Spinal cord (tissue), 10 donors: Measurements from ENCODE around the gene SLCO4A1. TPM values are rescaled to one million over a fixed set of nuclear protein-coding genes. Genes with fewer than 3 reads are reported as not detected.
A peak's percentile ranks its signal among the peaks of the same experiment; 100 is the strongest.

Experiments used
- DNase-seq, 6 donors: peaks; one replicate each; pipeline versions ENCODE4 v3.0.0 to v3.0.0-alpha.2; 2013 to 2015; ENCODE audit warnings: low spot score in 6 of 6, low read depth in 4 of 6
- H3K27ac ChIP-seq: one replicate; pipeline ENCODE4 v1.5.1; 2013; ENCODE audit warnings: low read depth, low read length, control low read depth
- H3K27me3 ChIP-seq: one replicate; pipeline ENCODE4 v1.6.1; 2013; ENCODE audit warnings: low read length; ENCODE audit not compliant: control insufficient read depth, insufficient read depth
- H3K36me3 ChIP-seq: one replicate; pipeline ENCODE4 v1.6.1; 2013; ENCODE audit warnings: low read length; ENCODE audit not compliant: control insufficient read depth, insufficient read depth
- H3K4me1 ChIP-seq: one replicate; pipeline ENCODE4 v1.6.1; 2013; ENCODE audit warnings: low read length; ENCODE audit not compliant: control insufficient read depth, insufficient read depth
- H3K4me3 ChIP-seq: one replicate; pipeline ENCODE4 v1.5.1; 2013; ENCODE audit warnings: low read depth, low read length, control low read depth
- H3K9me3 ChIP-seq: one replicate; pipeline ENCODE4 v1.6.1; 2013; ENCODE audit warnings: low read length; ENCODE audit not compliant: control insufficient read depth, insufficient read depth
- WGBS: methylation state at CpG from one replicate; pipeline ENCODE4 v1.1.5; 2013; ENCODE audit warnings: missing lambda C conversion rate; ENCODE audit not compliant: insufficient coverage; 5-methylcytosine and 5-hydroxymethylcytosine counted together
- polyA plus RNA-seq, 2 donors: library from polyadenylated mRNA; unstranded; fragments of 120-200 nt; gene quantifications; one replicate each; pipeline ENCODE4 v1.2.1, GENCODE V29; 2013; ENCODE audit not compliant: insufficient read length in 2 of 2
- total RNA-seq, 2 donors: library from RNA; depleted of rRNA in 1 of 2; stranded (reverse); fragments of 120-200 nt in 1 of 2; fragments of >200 nt in 1 of 2; gene quantifications; one replicate each; pipeline versions ENCODE4 v1.2.3 to v1.2.4, GENCODE V29; 2013 to 2014
- donor health status: healthy.

The SLCO4A1 gene
- total and polyA plus RNA-seq, 4 donors, result 2.3 to 12.1 (median 5.8) TPM

- peaks cover 31% of the 10 kb centered on the region for H3K36me3 ChIP-seq
- H3K4me1 ChIP-seq, result peaks cover 41% of the 10 kb centered on the region
- H3K27ac ChIP-seq, result no peak overlapping the region
- no peak overlapping the region for H3K4me3 ChIP-seq
- H3K9me3 ChIP-seq, result no peaks in the 10 kb centered on the region
- DNase-seq, result no peak
- H3K27me3 ChIP-seq, result peaks cover 2% of the 10 kb centered on the region
- 88% methylated on average over 6 of the region's 6 CpGs for WGBS
These were observed 6.8 kb downstream of the SLCO4A1 start for GRCh38 chr20:62649140-62649539.

GRCh38 chr20:62650551-62651284 lies 8.4 kb downstream of the SLCO4A1 start:
- peaks cover 36% of the 10 kb centered on the region for H3K4me1 ChIP-seq
- H3K4me3 ChIP-seq, result no peak overlapping the region
- no peaks in the 10 kb centered on the region for H3K9me3 ChIP-seq
- WGBS, result 89% methylated on average over 23 of the region's 24 CpGs
- no peak for DNase-seq
- no peak overlapping the region for H3K27ac ChIP-seq
- no peaks in the 10 kb centered on the region for H3K27me3 ChIP-seq
- H3K36me3 ChIP-seq, result peaks cover 35% of the 10 kb centered on the region

GRCh38 chr20:62651285-62652021 lies 9.2 kb downstream of the SLCO4A1 start:
- no peaks in the 10 kb centered on the region for H3K27me3 ChIP-seq
- H3K36me3 ChIP-seq, result peaks cover 40% of the 10 kb centered on the region
- peak overlapping the region; percentile 64 for H3K27ac ChIP-seq
- H3K4me1 ChIP-seq, result peaks cover 38% of the 10 kb centered on the region
- no peak overlapping the region for H3K4me3 ChIP-seq
- 52% methylated on average over 13 of the region's 24 CpGs for WGBS
- peak in 2 of 6 donors; percentile 44 to 73 for DNase-seq
- no peaks in the 10 kb centered on the region for H3K9me3 ChIP-seq

GRCh38 chr20:62652041-62652893 lies 10.0 kb downstream of the SLCO4A1 start:
- peak in 2 of 6 donors; percentile 28 to 87 for DNase-seq
- 38% methylated on average over 32 of the region's 44 CpGs for WGBS
- Histone ChIP-seq H3K27me3 (no peaks in the 10 kb centered on the region), H3K27ac (peak overlapping the region; percentile 88), H3K4me3 (no peak overlapping the region), H3K9me3 (no peaks in the 10 kb centered on the region), H3K4me1 (peaks cover 42% of the 10 kb centered on the region), H3K36me3 (peaks cover 49% of the 10 kb centered on the region)

- peaks cover 36% of the 10 kb centered on the region for H3K4me1 ChIP-seq
- peak overlapping the region; percentile 88 for H3K27ac ChIP-seq
- H3K9me3 ChIP-seq, result no peaks in the 10 kb centered on the region
- no peaks in the 10 kb centered on the region for H3K27me3 ChIP-seq
- peaks cover 50% of the 10 kb centered on the region for H3K36me3 ChIP-seq
- WGBS, result 83% methylated on average over 19 of the region's 20 CpGs
- DNase-seq, result no peak
- H3K4me3 ChIP-seq, result no peak overlapping the region
These were observed 10.6 kb downstream of the SLCO4A1 start for GRCh38 chr20:62652894-62653305.

GRCh38 chr20:62653373-62653772 lies 11.1 kb downstream of the SLCO4A1 start:
- H3K27ac ChIP-seq, result peak overlapping the region; percentile 88
- 85% methylated on average over 11 of the region's 12 CpGs for WGBS

GRCh38 chr20:62653951-62654685 lies 11.8 kb downstream of the SLCO4A1 start:
- no peak for DNase-seq
- H3K4me1 ChIP-seq, result peaks cover 31% of the 10 kb centered on the region
- H3K9me3 ChIP-seq, result no peaks in the 10 kb centered on the region
- H3K27ac ChIP-seq, result no peak overlapping the region
- peaks cover 53% of the 10 kb centered on the region for H3K36me3 ChIP-seq
- H3K4me3 ChIP-seq, result no peak overlapping the region
- no peaks in the 10 kb centered on the region for H3K27me3 ChIP-seq
- WGBS, result 93% methylated on average over 22 of the region's 24 CpGs

More at GRCh38 chr20:62653373-62653772, 11.1 kb downstream of the SLCO4A1 start:
- Histone ChIP-seq H3K4me3 (no peak overlapping the region), H3K4me1 (peaks cover 31% of the 10 kb centered on the region), H3K27me3 (no peaks in the 10 kb centered on the region), H3K9me3 (no peaks in the 10 kb centered on the region), H3K36me3 (peaks cover 51% of the 10 kb centered on the region)
- DNase-seq, result no peak

- H3K27ac ChIP-seq, result no peak overlapping the region
- WGBS, result 91% methylated on average over 30 of the region's 38 CpGs
- no peak overlapping the region for H3K4me3 ChIP-seq
- H3K9me3 ChIP-seq, result no peaks in the 10 kb centered on the region
- no peak for DNase-seq
- peaks cover 31% of the 10 kb centered on the region for H3K4me1 ChIP-seq
- no peaks in the 10 kb centered on the region for H3K27me3 ChIP-seq
- H3K36me3 ChIP-seq, result peaks cover 63% of the 10 kb centered on the region
These were observed 13.2 kb downstream of the SLCO4A1 start for GRCh38 chr20:62655282-62656196.
